ENCODE measurements around the gene TRAPPC12.

DNA sequence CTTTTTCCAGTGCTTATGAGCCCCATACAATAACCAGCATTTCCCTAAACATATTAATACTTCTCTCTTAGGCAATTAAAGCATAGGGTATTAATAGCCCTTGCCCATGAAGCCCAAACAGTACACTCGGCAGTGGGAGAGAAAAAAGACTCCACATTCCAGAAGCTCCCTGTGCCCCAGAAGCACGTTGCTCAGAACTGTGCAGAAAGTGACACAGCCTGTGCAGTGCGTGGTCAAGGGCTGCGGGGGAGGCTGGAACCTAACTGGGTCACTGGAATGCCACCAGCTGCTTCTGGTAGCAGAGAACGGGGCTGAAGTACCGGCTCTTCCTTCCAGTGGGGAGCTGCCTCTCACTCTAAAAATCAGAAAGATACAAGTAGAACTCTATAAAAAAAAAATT is 34.6 kb upstream of the TRAPPC12 start:
- TF ChIP-seq, protein P1, sequence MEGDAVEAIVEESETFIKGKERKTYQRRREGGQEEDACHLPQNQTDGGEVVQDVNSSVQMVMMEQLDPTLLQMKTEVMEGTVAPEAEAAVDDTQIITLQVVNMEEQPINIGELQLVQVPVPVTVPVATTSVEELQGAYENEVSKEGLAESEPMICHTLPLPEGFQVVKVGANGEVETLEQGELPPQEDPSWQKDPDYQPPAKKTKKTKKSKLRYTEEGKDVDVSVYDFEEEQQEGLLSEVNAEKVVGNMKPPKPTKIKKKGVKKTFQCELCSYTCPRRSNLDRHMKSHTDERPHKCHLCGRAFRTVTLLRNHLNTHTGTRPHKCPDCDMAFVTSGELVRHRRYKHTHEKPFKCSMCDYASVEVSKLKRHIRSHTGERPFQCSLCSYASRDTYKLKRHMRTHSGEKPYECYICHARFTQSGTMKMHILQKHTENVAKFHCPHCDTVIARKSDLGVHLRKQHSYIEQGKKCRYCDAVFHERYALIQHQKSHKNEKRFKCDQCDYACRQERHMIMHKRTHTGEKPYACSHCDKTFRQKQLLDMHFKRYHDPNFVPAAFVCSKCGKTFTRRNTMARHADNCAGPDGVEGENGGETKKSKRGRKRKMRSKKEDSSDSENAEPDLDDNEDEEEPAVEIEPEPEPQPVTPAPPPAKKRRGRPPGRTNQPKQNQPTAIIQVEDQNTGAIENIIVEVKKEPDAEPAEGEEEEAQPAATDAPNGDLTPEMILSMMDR (IDR thresholded peaks at IDR 0.05): no peak
- TF ChIP-seq POLR2AphosphoS5 (IDR thresholded peaks at IDR 0.05): no peak
- no peak for TF ChIP-seq POLR2A (IDR thresholded peaks at IDR 0.05)
